GM21360 (cell line): ENCODE data around the gene DCBLD1.

Experiments used
- ATAC-seq: cut with Tn5 transposase; IDR thresholded peaks from one replicate; pipeline ENCODE4 v1.9.1; 2021; ENCODE audit warnings: mild to moderate bottlenecking, moderate library complexity; ENCODE audit not compliant: unreplicated experiment

Gene DCBLD1

DNA sequence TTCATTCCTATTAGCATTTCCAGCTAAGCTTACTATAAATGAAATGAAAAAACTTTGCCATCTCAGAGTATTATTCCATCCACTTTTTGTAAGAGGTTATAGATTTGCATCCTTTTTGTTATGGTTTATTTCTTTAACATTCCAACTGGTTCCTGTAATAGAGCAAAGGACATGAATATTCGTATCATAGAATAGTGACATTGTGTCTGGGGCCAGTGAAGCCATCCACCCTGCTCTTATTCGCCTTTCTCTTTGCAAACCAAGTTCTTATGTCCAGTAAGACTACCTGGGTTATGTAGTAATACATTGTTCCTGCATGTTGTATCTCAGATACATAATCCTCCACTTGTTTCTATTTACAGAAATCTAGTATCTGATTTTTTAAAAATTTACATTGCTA lies 43.1 kb downstream of the DCBLD1 start:
- no peak for ATAC-seq

- ATAC-seq = no peak
These were observed 48.2 kb downstream of the DCBLD1 start for GRCh38 chr6:117530467-117531242.

DNA sequence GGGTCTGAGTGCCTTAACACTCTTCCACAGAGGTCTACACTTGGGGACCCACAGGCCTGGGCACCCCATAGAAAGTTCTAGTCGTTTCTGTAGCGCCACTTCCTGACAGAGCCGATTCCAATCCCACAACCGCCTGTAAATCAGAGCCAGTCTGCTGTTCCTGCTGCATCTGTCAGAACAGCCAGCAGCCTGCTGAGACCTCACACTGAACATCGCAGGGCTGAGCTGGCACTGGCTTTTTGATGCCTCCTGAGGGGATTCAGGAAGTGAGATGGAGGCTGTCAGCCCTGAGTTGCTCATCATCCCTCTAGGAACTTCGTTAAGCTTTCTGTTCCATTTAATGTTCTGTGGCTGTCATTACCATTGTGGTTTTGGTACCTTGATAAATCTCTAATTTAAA lies 48.9 kb downstream of the DCBLD1 start:
- ATAC-seq = no peak

- ATAC-seq = no peak
These were observed 49.6 kb downstream of the DCBLD1 start for GRCh38 chr6:117531809-117532725.

DNA sequence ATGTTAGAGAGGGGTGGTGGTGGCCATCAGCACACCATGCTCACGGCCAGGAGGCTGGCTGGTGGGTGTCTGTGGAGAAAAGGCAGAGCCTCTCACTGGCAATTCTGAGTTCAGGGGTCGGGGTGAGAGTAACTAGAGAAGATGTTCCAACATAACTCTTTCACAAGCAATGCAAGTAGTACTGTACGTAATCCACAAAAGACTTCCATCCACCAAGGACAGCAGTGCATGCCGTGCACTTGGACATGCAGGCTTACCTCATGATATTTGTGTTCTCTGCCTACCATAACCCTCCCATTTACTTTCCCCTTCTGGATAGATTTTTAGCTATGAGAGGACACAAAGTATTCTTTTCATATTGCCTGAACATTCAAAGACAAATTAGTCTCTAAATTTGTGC lies 51.3 kb downstream of the DCBLD1 start:
- ATAC-seq = no peak

DNA sequence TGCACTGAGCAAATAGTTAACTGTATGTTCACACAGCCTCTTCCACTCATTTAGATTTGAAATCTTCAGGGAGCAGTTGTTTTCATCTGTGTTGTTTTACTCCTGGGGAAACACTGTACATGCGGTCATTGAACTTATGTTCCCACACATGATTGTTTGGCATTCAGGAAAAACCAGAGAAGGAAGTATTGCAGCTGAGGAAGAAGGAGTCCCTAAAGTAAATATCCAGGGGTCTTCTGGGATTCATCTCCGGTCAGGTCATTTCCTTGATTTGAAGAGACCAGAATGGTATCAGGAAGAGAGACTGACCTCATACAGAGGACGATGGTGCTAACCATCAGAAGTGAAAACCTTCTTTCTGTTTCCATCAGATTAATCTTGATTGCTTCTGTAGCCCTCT lies 52.5 kb downstream of the DCBLD1 start:
- ATAC-seq = no peak

DNA sequence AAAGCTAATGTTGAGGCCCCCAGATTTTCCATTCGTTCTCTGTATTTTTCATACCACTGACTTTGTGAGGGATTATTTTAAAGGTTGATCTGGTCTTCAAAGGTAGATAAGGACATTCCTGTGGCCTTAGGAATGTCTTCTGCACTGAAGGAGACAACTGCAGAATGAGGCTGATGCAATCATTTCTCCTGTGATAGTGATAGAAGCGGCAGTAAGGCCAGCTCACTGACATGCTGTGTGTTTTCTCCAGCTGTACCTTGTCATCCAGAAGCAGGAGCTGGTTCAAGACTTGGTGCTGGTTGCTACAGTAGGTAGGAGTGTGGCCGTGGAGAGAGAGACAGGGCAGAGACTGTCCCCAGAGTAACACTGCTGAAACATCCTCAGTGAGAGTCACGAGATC lies 53.8 kb downstream of the DCBLD1 start:
- ATAC-seq = no peak

GRCh38 chr6:117538615-117539014 lies 56.1 kb downstream of the DCBLD1 start:
- ATAC-seq = no peak

DNA sequence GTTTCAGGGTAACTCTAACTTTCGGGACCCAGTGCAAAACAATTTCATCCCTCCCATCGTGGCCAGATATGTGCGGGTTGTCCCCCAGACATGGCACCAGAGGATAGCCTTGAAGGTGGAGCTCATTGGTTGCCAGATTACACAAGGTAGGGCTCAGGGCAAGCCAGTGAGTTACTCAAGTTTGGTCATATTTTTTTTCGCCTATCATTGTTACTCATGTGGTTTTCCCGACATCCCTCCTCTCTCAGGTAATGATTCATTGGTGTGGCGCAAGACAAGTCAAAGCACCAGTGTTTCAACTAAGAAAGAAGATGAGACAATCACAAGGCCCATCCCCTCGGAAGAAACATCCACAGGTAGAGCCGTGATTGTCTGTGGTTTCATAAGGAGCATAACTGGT lies 58.2 kb downstream of the DCBLD1 start:
- no peak for ATAC-seq

- no peak for ATAC-seq
These were observed 60.0 kb downstream of the DCBLD1 start for GRCh38 chr6:117542493-117542892.

GRCh38 chr6:117544716-117545115 lies 62.2 kb downstream of the DCBLD1 start:
- ATAC-seq = no peak

DNA sequence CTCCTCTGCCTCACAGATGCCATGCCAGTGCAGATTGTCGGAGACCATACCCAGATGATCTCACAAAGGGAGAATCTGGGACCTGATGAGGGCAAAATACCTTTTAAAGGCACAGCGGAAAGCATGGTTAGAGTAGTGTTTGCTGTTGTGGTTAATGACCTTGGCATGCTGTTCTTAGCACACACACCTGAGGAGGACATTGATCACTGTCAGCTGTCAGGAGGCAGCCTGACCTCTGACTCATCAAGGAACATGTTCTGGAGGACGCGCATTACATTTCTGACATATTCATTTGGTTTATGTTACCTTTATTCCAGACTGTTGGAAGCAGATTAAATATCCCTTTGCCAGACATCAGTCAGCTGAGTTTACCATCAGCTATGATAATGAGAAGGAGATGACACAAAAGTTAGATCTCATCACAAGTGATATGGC lies 62.7 kb downstream of the DCBLD1 start:
- no peak for ATAC-seq

DNA sequence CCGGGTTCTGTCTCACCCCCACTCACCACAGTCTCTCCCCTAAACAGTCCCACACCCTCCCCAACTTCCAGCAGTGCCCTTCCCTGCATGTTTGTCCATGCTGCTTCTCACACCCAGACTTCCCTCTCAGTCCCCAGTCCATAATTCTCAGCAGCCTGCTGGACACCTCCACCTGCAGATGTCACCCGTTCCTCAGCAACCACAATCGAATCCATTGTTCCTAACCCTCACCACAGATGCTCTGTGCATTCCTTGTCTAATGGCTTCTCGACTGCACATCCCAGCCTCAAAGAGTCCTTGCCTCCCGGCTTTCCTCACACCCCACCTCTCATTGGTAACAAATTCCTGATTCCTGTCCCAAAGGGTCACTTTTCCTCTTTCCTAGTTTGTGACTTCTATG lies 64.2 kb downstream of the DCBLD1 start:
- no peak for ATAC-seq

DNA sequence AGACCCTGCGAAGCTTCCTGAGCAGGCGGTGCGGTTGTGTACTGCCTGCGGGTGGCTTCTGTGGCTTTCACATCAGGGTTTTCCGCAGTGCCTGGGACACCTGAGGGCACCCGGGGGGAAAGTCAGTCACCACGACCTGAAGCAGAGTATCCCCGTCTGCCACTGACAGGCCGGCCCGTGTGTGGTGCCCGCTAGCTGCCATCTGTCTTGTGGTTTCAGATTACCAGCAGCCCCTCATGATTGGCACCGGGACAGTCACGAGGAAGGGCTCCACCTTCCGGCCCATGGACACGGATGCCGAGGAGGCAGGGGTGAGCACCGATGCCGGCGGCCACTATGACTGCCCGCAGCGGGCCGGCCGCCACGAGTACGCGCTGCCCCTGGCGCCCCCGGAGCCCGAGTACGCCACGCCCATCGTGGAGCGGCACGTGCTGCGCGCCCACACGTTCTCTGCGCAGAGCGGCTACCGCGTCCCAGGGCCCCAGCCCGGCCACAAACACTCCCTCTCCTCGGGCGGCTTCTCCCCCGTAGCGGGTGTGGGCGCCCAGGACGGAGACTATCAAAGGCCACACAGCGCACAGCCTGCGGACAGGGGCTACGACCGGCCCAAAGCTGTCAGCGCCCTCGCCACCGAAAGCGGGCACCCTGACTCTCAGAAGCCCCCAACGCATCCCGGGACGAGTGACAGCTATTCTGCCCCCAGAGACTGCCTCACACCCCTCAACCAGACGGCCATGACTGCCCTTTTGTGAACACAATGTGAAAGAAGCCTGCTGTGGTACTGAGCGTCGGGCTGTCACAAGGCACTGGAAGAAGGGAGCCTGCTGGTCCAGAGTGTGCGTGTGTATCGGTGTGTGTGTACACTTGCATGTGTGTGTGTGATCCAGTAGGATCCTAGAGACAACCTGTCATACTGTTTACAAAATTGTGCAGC lies 65.5 kb downstream of the DCBLD1 start:
- no peak for ATAC-seq

DNA sequence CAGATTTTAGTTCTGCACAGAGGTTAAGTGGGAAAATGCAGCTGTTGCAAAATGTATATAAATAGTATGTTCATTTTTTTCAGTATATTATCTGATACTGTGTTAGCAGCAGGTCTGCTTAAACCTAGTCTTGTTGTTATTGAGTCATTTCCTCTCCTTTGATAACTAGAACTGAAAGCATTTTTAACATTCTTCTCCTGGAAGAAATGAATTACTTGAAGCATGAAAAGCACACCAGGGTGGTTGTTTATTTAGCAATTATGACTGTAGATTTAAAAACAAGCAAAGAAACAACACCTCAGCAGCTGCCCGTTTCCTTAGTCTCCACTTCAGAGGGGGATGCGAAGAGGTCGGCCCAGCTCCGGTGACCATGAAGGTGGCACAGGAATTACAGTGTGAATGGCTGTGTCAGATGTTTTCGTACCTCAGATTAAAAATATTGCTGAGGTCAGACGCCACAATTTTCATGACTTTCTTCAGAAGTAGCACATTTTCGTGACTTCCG lies 66.4 kb downstream of the DCBLD1 start:
- ATAC-seq = no peak

DNA sequence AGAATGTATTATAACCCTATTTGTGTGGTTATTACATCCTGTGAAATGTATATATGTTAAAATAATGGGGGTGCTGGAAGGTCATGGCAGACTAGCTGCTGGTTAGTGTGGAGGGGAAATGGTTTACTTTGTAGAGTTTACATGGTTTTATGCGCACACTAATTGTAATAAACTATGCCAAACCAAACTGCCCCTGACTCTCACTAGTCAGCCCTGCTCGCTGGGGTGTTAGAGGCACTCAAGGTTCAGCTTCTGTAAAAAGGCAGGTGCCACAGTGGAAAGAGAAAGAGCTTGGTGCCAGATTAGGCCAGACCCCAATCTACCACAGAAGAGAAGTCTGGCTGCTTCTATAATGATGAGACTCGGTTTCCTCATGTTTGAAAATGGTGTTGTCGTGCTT lies 67.1 kb downstream of the DCBLD1 start:
- ATAC-seq = no peak

GRCh38 chr6:117550078-117550600 lies 67.7 kb downstream of the DCBLD1 start:
- ATAC-seq = no peak

DNA sequence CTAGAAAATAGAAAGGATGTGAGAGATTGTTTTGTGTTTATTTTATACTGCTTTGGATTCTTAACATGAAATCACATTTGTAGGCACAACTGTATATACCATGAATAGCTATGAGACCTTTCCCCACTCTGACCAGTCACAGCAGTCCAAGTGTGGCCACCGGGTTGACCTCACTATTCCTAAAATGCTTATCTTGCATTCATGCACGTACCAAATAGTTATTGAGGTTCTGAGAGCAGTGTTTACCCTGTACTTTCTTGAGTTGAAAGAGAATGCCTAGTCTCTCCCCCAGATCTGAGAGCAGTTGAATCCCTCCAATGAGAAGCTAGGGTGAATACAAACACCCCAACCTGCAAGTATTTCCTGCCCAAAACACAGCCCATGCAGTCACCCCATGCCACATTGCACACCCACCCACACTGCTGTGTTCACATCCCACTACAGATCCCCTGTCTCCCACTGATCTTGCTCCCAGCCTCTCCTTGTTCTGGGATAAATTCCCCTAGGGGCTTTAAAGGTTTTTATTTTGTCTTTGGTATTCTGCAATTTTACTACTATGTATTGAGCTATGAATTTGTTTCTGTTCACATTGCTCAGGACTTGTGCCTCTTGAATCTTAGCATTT lies 68.3 kb downstream of the DCBLD1 start:
- no peak for ATAC-seq

DNA sequence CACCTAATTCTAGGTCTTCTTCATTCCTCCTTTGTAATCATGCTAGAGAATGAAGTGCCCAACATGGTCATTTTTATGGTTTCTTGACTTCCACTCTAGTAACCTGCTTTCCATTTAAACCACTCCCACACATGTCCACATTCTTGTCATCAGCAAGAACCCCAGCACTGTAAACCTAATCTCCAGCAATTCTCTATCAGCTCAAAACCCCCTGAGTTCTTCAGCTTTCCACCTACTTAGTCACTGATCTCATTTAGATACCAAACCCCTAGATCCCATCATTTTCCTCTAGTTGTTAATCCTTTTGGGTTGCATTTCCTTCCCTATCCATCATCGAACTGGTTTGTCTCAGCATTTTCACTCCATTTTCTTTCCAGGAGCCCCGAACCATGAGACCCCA lies 70.1 kb downstream of the DCBLD1 start:
- ATAC-seq = no peak

- no peak for ATAC-seq
These were observed 70.7 kb downstream of the DCBLD1 start for GRCh38 chr6:117553142-117553541.
